Measurements from ENCODE around the gene CGREF1. TPM values are rescaled to one million over a fixed set of nuclear protein-coding genes. Genes with fewer than 3 reads are reported as not detected.
"Not testable (repeated sequence)": the region's sequence is repeated elsewhere in the genome, so short reads cannot be mapped to it uniquely, and the experiment has no call there.

The CGREF1 gene
- total RNA-seq, 1 donor from 2014 or later = 2.4 TPM

DNA sequence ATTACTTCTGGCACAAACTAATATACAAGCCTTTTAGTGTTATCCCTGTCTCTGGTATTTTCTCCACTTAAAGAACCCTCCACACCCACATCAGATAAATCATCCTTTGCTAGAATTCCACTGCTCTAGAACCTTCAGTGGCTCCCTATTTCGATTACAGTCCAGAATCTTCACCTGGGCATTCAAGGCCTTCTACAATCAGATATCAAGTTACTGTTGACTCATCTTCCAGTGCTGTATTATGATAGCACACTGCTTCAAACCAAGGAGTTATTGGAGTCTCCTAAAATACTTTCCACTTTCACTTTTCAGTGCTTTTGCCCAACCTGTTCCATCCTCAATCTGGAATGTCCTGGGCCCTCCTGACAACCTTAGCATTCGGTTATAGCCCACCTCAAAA, 3.4 kb downstream of the CGREF1 start:
- TF ChIP-seq, protein P1, sequence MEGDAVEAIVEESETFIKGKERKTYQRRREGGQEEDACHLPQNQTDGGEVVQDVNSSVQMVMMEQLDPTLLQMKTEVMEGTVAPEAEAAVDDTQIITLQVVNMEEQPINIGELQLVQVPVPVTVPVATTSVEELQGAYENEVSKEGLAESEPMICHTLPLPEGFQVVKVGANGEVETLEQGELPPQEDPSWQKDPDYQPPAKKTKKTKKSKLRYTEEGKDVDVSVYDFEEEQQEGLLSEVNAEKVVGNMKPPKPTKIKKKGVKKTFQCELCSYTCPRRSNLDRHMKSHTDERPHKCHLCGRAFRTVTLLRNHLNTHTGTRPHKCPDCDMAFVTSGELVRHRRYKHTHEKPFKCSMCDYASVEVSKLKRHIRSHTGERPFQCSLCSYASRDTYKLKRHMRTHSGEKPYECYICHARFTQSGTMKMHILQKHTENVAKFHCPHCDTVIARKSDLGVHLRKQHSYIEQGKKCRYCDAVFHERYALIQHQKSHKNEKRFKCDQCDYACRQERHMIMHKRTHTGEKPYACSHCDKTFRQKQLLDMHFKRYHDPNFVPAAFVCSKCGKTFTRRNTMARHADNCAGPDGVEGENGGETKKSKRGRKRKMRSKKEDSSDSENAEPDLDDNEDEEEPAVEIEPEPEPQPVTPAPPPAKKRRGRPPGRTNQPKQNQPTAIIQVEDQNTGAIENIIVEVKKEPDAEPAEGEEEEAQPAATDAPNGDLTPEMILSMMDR (conservative IDR thresholded peaks at IDR 0.05) = no peak
- H3K27ac Mint-ChIP-seq = no peak overlapping the region
- no peak overlapping the region for H3K4me3 Mint-ChIP-seq
- DNase-seq (ENCODE audit: extremely low spot score, unreplicated experiment) = no peak
- H3K36me3 Mint-ChIP-seq = no peaks in the 10 kb centered on the region
- H3K27me3 Mint-ChIP-seq = peaks cover 66% of the 10 kb centered on the region
- H3K9me3 Mint-ChIP-seq = no peaks in the 10 kb centered on the region
- H3K4me1 Mint-ChIP-seq (ENCODE audit: unreplicated experiment) = peaks cover 4% of the 10 kb centered on the region

DNA sequence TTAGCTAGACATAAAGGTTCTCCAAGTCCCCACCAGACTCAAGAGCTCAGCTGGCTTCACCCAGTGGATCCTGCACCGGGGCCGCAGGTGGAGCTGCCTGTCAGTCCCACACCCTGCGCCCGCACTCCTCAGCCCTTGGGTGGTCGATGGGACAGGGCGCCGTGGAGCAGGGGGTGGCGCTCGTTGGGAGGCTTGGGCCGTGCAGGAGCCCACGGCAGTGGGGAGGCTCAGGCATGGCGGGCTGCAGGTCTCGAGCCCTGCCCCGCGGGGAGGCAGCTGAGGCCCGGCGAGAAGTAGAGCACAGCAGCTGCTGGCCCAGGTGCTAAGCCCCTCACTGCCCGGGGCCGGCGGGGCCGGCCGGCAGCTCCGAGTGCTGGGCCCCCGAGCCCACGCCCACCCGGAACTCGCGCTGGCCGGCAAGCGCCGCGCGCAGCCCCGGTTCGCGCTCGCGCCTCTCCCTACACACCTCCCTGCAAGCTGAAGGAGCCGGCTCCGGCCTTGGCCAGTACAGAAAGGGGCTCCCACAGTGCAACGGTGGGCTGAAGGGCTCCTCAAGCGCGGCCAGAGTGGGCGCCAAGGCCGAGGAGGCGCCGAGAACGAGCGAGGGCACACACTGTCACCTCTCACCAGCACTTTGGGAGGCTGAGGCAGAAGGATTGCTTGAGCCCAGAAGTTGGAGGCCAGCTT, 7.4 kb downstream of the CGREF1 start:
- H3K27me3 Mint-ChIP-seq = peaks cover 34% of the 10 kb centered on the region
- DNase-seq (ENCODE audit: extremely low spot score, unreplicated experiment); H3K27ac Mint-ChIP-seq; H3K4me3 Mint-ChIP-seq; H3K4me1 Mint-ChIP-seq (ENCODE audit: unreplicated experiment); H3K9me3 Mint-ChIP-seq; H3K36me3 Mint-ChIP-seq: not testable (repeated sequence)

DNA sequence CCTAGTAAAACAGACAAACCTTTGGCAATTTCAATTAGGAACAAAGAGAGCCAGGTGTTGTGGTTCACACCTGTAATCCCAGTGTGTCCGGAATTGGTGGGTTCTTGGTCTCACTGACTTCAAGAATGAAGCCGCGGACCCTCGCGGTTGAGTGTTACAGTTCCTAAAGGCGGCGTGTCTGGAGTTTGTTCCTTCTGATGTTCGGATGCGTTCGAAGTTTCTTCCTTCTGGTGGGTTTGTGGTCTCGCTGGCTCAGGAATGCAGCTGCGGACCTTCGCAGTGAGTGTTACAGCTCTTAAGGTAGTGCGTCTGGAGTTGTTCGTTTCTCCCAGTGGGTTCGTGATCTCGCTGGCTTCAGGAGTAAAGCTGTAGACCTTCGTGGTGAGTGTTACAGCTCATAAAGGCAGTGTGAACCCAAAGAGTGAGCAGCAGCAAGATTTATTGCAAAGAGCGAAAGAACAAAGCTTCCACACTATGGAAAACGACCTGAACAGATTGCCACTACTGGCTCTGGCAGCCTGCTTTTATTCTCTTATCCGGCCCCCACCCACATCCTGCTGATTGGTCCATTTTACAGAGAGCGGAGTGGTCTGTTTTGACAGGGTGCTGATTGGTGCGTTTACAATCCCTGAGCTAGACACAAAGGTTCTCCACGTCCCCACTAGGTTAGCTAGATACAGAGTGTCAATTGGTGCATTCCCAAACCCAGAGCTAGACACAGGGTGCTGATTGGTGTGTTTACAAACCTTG, 8.2 kb downstream of the CGREF1 start:
- H3K27me3 Mint-ChIP-seq = peaks cover 34% of the 10 kb centered on the region
- not testable (repeated sequence) for H3K4me1 Mint-ChIP-seq (ENCODE audit: unreplicated experiment); H3K9me3 Mint-ChIP-seq; H3K36me3 Mint-ChIP-seq; H3K27ac Mint-ChIP-seq; H3K4me3 Mint-ChIP-seq; DNase-seq (ENCODE audit: extremely low spot score, unreplicated experiment)

DNA sequence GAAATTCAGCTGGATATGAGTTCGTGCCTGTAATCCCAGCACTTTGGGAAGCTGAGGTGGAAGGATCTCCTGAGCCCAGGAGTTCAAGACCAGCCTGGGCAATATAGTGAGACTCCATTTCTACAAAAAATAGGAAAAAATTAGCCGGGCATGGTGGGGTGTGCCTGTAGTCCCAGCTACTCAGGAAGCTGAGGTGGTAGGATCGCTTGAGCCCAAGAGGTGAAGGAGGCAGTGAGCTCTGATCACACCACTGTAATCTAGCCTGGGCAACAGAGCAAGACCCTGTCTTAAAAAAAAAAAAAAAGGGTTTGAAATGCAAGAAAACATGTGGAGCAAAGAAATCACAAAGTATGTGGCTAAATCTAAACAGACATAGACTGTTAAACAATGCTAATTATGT, 9.8 kb downstream of the CGREF1 start:
- H3K4me3 Mint-ChIP-seq = no peak overlapping the region
- TF ChIP-seq, protein P1 (conservative IDR thresholded peaks at IDR 0.05) = no peak
- peaks cover 25% of the 10 kb centered on the region for H3K27me3 Mint-ChIP-seq

DNA sequence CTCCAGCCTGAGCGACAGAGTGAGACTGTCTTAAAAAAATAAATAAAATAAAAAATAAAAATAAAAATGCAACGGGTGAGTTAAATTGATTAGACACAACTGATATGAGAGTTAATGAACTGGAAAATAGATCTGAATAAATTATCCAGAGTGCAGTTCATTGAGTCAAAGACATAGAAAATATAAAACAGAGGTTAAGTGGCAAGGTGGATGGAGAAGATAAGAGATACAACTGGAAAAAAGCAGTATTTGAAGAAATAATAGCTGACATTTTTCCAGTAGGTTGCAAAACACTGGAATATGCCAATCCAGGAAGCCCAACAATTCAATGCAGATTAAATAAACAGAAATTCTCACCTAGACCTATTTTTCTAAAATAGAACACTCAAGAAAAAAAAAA, 10.7 kb downstream of the CGREF1 start:
- DNase-seq (ENCODE audit: extremely low spot score, unreplicated experiment) = no peak
- Mint-ChIP-seq H3K9me3 (no peaks in the 10 kb centered on the region), H3K4me1 (ENCODE audit: unreplicated experiment) (no peaks in the 10 kb centered on the region), H3K36me3 (no peaks in the 10 kb centered on the region), H3K27ac (no peak overlapping the region), H3K4me3 (no peak overlapping the region), H3K27me3 (peaks cover 20% of the 10 kb centered on the region)
- TF ChIP-seq, protein P1 (conservative IDR thresholded peaks at IDR 0.05) = no peak

More for the DNA sequence above, 9.8 kb downstream of the CGREF1 start:
- DNase-seq (ENCODE audit: extremely low spot score, unreplicated experiment) = no peak
- Mint-ChIP-seq H3K4me1 (ENCODE audit: unreplicated experiment) (no peaks in the 10 kb centered on the region), H3K36me3 (no peaks in the 10 kb centered on the region), H3K9me3 (no peaks in the 10 kb centered on the region), H3K27ac (no peak overlapping the region)

DNA sequence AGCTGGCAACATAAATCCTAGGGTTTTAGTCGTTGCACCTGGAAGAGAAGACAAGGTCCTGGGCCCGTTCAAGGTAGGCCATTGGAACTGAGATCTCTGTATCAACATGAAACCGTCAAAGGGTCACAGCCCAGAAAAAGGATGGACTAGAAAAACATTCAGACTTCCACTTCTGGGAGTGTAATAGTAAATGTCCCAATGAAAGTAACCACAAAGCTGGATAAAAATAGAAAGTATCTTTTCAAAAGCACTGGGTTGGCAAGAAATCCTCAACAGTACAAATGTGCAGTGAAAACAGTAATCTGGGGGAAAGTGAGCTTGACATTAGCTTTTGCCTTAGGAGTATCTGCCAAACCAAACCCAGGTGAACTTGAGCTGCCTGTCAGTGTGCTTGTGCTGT, 12.9 kb downstream of the CGREF1 start:
- Mint-ChIP-seq H3K4me3 (no peak overlapping the region), H3K27me3 (peaks cover 13% of the 10 kb centered on the region), H3K4me1 (ENCODE audit: unreplicated experiment) (no peaks in the 10 kb centered on the region), H3K36me3 (no peaks in the 10 kb centered on the region), H3K9me3 (no peaks in the 10 kb centered on the region), H3K27ac (no peak overlapping the region)
- TF ChIP-seq, protein P1 (conservative IDR thresholded peaks at IDR 0.05) = no peak
- DNase-seq (ENCODE audit: extremely low spot score, unreplicated experiment) = no peak
